SK-N-SH treated with all-trans-retinoic acid at 6 μM for 48 hours (cell line): Measurements from ENCODE around the gene KIF18A.

ENCODE experiments used
- ATAC-seq: fragments of 200-7000 bp; cut with Tn5 transposase; 3 replicates; pipeline ENCODE4 v1.9.1; 2020; ENCODE audit warnings: mild to moderate bottlenecking, moderate library complexity
- ARNTL ChIP-seq: fragments of 450-650 bp; formaldehyde crosslinking; IDR thresholded peaks from 2 replicates; pipeline ENCODE4 v1.5.0; 2020; ENCODE audit warnings: low read depth, mild to moderate bottlenecking, moderate library complexity, borderline replicate concordance
- BACH2 ChIP-seq: fragments of 250-450 bp; sonication (Bioruptor Pico); IDR thresholded peaks from 2 replicates; pipeline ENCODE4 v1.9.0; 2021; ENCODE audit warnings: mild to moderate bottlenecking, borderline replicate concordance
- CSDC2 ChIP-seq: fragments of 250-450 bp; sonication (Bioruptor Pico); IDR thresholded peaks from 2 replicates; pipeline ENCODE4 v1.5.0; 2020; ENCODE audit warnings: mild to moderate bottlenecking, moderate library complexity
- ESRRG ChIP-seq: fragments of 250-450 bp; sonication (Bioruptor Pico); IDR thresholded peaks from 2 replicates; pipeline ENCODE4 v1.6.1; 2021; ENCODE audit warnings: mild to moderate bottlenecking
- GLIS3 ChIP-seq: fragments of 250-450 bp; sonication (Bioruptor Pico); IDR thresholded peaks from 2 replicates; pipeline ENCODE4 v1.5.0; 2020; ENCODE audit warnings: mild to moderate bottlenecking, moderate library complexity
- ISL1 ChIP-seq: fragments of 250-450 bp; sonication (Bioruptor Pico); IDR thresholded peaks from 2 replicates; pipeline ENCODE4 v2.1.2; 2022; ENCODE audit warnings: mild to moderate bottlenecking, moderate library complexity
- PATZ1 ChIP-seq: fragments of 250-450 bp; sonication (Bioruptor Pico); IDR thresholded peaks from 2 replicates; pipeline ENCODE4 v1.8.0; 2020; ENCODE audit warnings: mild to moderate bottlenecking, moderate library complexity, borderline replicate concordance
- POU6F1 ChIP-seq: fragments of 250-450 bp; sonication (Bioruptor Pico); IDR thresholded peaks from 2 replicates; pipeline ENCODE4 v1.8.0; 2021; ENCODE audit warnings: low read depth, mild to moderate bottlenecking, moderate library complexity, borderline replicate concordance
- PPARA ChIP-seq: fragments of 250-450 bp; sonication (Bioruptor Pico); IDR thresholded peaks from 2 replicates; pipeline ENCODE4 v1.5.0; 2020; ENCODE audit warnings: mild to moderate bottlenecking, borderline replicate concordance
- RARB ChIP-seq: fragments of 250-450 bp; sonication (Bioruptor Pico); IDR thresholded peaks from 2 replicates; pipeline ENCODE4 v1.8.0; 2021; ENCODE audit warnings: mild to moderate bottlenecking, moderate library complexity
- SNAI2 ChIP-seq: fragments of 250-450 bp; sonication (Bioruptor Pico); IDR thresholded peaks from 2 replicates; pipeline ENCODE4 v1.5.0; 2020; ENCODE audit warnings: mild to moderate bottlenecking, moderate library complexity
- TCF4 ChIP-seq: fragments of 250-450 bp; sonication (Bioruptor Pico); IDR thresholded peaks from 2 replicates; pipeline ENCODE4 v1.8.0; 2021; ENCODE audit warnings: mild to moderate bottlenecking, moderate library complexity, borderline replicate concordance
- TOX ChIP-seq: fragments of 250-450 bp; sonication (Bioruptor Pico); IDR thresholded peaks from 2 replicates; pipeline ENCODE4 v1.8.0; 2021; ENCODE audit warnings: mild to moderate bottlenecking, moderate library complexity, borderline replicate concordance
- TSHZ2 ChIP-seq: fragments of 250-450 bp; sonication (Bioruptor Pico); IDR thresholded peaks from 2 replicates; pipeline ENCODE4 v1.5.0; 2020; ENCODE audit warnings: mild to moderate bottlenecking, moderate library complexity
- ZC3H10 ChIP-seq: fragments of 250-450 bp; sonication (Bioruptor Pico); IDR thresholded peaks from 2 replicates; pipeline ENCODE4 v1.5.1; 2021; ENCODE audit warnings: mild to moderate bottlenecking, moderate library complexity
- ZFP3 ChIP-seq: fragments of 250-450 bp; sonication (Bioruptor Pico); IDR thresholded peaks from 2 replicates; pipeline ENCODE4 v1.5.0; 2020; ENCODE audit warnings: mild to moderate bottlenecking, moderate library complexity
- ZFP30 ChIP-seq: fragments of 450-650 bp; formaldehyde crosslinking; IDR thresholded peaks from 2 replicates; pipeline ENCODE4 v1.5.0; 2022; ENCODE audit warnings: mild to moderate bottlenecking, moderate library complexity
- ZNF565 ChIP-seq: fragments of 450-650 bp; formaldehyde crosslinking; conservative IDR thresholded peaks from 2 replicates; pipeline ENCODE4 v1.5.0; 2020; ENCODE audit warnings: low read depth, mild to moderate bottlenecking, moderate library complexity
- ZNF8 ChIP-seq: fragments of 450-650 bp; formaldehyde crosslinking; IDR thresholded peaks from 2 replicates; pipeline ENCODE4 v1.5.0; 2020; ENCODE audit warnings: mild to moderate bottlenecking, moderate library complexity
- TF ChIP-seq, protein P1 (sequence below): fragments of 250-450 bp; sonication (Bioruptor Pico); IDR thresholded peaks from 2 replicates; pipeline ENCODE4 v1.5.1; 2021; ENCODE audit warnings: mild to moderate bottlenecking, moderate library complexity

Gene KIF18A

DNA sequence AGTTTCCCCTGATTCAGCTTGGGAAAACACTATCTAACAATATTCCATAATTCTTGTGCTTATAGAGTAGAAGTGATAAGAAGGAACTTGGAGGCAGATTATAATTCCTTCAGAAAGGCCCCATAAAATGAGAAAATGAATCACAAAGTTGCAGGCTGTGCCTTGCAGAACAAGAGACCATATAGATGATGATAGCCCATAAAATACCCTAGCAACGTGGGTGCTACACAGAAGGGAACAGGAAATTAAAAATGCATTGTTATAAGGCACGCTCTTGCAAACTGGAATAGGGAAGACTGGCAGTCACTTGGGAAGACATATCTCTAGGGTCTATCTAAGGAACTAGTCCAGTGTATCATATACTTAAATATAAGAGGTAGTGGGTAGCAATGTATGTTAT lies 67.6 kb downstream of the KIF18A start:
- no peak for TF ChIP-seq RARB
- no peak for TF ChIP-seq PATZ1 (CRISPR knock-in tag)
- TF ChIP-seq ISL1, result no peak
- TF ChIP-seq SNAI2, result no peak
- no peak for TF ChIP-seq TOX (CRISPR knock-in tag)
- no peak for TF ChIP-seq POU6F1
- no peak for TF ChIP-seq TCF4 (CRISPR knock-in tag)
- no peak for TF ChIP-seq PPARA
- TF ChIP-seq BACH2 (CRISPR knock-in tag), result no peak
- TF ChIP-seq ZNF8 (CRISPR knock-in tag), result no peak
- TF ChIP-seq CSDC2 (CRISPR knock-in tag), result no peak
- TF ChIP-seq ZFP30, result no peak
- TF ChIP-seq ZC3H10 (CRISPR knock-in tag), result no peak
- TF ChIP-seq, protein P1, sequence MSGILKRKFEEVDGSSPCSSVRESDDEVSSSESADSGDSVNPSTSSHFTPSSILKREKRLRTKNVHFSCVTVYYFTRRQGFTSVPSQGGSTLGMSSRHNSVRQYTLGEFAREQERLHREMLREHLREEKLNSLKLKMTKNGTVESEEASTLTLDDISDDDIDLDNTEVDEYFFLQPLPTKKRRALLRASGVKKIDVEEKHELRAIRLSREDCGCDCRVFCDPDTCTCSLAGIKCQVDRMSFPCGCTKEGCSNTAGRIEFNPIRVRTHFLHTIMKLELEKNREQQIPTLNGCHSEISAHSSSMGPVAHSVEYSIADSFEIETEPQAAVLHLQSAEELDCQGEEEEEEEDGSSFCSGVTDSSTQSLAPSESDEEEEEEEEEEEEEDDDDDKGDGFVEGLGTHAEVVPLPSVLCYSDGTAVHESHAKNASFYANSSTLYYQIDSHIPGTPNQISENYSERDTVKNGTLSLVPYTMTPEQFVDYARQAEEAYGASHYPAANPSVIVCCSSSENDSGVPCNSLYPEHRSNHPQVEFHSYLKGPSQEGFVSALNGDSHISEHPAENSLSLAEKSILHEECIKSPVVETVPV (CRISPR knock-in tag), result no peak
- TF ChIP-seq TSHZ2 (CRISPR knock-in tag), result no peak
- no peak for TF ChIP-seq ZFP3 (CRISPR knock-in tag)
- no peak for TF ChIP-seq ZNF565 (CRISPR knock-in tag)
- no peak for TF ChIP-seq ESRRG (CRISPR knock-in tag)
- ATAC-seq, result no peak

GRCh38 chr11:28038775-28039174 lies 69.2 kb downstream of the KIF18A start:
- TF ChIP-seq ZNF8 (CRISPR knock-in tag) (no peak), GLIS3 (CRISPR knock-in tag) (no peak), SNAI2 (no peak), BACH2 (CRISPR knock-in tag) (no peak), ZC3H10 (CRISPR knock-in tag) (no peak), POU6F1 (no peak), PPARA (no peak), ISL1 (no peak), ZFP3 (CRISPR knock-in tag) (no peak), ARNTL (CRISPR knock-in tag) (no peak)
- TF ChIP-seq, protein P1 (CRISPR knock-in tag), result no peak
- ATAC-seq, result no peak
